NCI-H2081 treated with DMSO at 0.1 percent for 48 hours (cell line): ENCODE data around the gene PROS1.

Experiments used
- DNase-seq: peaks from one replicate; lab custom pipeline; 2025; lab: John Stamatoyannopoulos, UW

The PROS1 gene

GRCh38 chr3:93973131-93974126 lies at the start of gene PROS1:
Gene PROS1, minus strand, starts transcription at chr3:93973896. Its CDS starts 147 bp downstream, at chr3:93973749.
- DNase-seq, result no peak

- no peak for DNase-seq
Measured at GRCh38 chr3:94020293-94020692, 46.6 kb upstream of the PROS1 start.

DNA sequence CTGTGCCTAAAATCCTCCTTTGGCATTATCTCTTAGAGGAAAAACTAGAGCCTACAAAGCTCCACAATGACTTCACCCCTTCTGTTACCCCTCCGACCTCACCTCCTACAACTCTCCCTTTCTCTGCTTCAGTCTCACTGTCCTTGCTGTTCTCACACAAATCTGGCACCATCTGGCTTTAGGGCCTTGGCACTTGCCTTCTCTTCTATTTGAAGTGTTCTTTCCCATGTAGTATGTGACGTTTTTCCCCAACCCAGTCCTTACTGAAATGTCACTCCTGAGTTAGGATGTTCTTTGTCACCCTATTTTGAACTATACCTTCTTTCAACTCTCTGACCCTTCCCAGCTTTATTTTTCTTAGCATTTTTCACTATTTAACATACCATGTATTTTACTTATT lies 46.0 kb upstream of the PROS1 start:
- no peak for DNase-seq

- DNase-seq, result no peak
Measured at GRCh38 chr3:94015025-94015424, 41.3 kb upstream of the PROS1 start.

DNA sequence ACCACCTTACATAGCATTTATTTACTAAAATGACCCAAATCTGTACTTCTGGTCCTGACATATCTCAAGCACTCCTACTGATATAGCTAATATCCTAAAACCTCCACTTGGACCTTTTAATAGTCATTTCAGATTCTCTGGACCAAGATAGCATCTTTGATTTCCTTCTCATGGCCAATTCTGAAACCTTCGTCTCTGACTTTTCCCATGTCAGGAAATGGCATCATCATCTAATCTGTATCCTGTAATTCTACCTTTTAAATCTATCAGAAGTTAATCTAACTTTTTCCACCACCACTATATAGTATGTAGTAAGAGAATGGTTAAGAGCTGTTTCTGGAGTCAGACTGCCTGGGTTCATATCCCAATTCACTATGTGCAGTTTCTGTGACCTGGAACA lies 38.5 kb upstream of the PROS1 start:
- DNase-seq, result no peak

DNA sequence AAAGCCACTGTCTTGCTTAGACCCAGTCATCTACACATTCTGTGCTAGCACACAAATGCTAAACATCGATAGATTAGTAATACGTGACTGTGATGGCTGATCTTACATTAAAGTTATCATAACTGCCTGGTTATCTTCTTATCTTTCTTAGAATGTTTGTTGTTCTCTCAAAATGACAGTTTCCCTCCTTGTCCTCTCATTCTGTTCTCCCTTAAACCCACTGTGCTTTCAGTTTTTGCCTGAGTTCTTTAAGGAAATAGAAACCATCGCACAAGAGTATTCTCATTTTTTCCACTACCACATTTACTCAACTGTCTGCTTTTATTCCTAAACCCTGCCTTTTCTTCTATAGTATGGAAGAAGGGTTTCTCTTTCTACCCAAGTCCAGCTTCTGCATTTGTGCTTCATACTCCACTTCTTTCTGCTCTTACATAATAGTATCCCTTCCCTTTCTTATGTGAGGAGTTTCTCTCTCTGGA lies 37.6 kb upstream of the PROS1 start:
- DNase-seq, result no peak

DNA sequence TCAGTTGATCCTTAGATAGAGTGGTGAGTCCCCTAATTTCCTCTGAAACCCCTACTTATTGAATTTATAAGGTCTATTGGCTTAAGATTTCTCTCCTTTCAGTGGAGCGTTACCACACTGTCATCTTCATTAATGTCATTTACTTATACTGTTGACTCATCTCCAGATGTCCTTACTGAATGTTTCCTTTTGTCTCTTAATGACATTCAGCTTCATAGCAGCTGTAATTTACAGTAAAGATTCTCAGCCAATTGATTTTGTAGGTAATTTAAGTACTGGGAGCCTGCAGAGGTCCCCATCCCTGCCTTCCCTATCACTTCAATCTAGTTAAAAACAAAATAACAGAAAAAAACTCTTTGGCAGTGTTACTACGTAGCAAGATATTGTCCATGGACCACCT lies 35.9 kb upstream of the PROS1 start:
- no peak for DNase-seq

GRCh38 chr3:94008253-94008652 lies 34.6 kb upstream of the PROS1 start:
- no peak for DNase-seq

DNA sequence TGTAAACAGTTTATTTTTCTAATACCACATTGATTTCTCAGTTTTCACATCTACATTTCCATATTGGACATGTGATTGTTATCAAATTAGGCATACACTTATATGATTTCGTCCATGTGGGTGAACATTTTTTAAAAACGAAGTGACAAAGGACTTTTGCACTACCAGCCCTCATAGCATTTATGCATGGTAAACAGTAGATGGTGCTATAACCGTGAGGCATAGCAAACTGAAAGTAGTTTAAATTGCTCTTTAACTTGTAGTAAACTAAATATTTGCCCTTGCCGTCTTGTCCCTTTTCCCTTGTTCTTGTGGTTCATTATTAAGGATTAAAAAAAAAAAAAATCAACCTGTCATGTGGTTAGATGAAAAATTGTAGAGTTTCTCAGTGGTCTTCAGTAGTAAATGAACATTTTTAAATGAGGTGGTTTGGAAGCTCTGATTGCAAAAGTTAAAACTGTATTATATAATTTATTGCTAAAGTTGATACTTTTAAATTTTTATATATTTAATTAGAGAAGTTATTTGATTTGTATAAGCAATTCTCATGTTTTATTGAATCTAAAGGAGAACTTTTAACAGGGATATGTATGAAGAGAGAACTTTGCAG lies 30.7 kb upstream of the PROS1 start:
- no peak for DNase-seq

- DNase-seq, result no peak
Measured at GRCh38 chr3:94001827-94002495, 28.3 kb upstream of the PROS1 start.

DNA sequence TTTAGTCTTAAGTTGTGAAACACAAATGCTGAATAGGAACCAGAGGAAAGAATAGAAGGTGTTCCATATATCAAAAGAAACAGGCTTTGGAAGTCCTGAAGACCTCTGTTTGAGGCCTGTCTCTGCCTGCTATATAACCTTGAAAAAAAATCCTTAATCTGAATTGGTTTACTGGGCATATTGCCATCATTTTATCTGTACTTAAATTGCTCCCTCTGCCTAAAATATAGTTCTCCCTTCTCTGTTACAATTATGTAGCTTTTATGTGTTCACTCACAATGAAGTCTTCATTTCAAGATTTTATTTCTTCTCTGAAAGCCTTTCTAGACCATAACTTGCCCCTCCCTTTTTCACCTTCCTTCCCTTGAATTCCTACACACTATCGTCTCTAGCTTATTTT lies 27.5 kb upstream of the PROS1 start:
- DNase-seq, result no peak

GRCh38 chr3:93994056-93994455 lies 20.4 kb upstream of the PROS1 start:
- DNase-seq, result no peak

GRCh38 chr3:93992207-93992606 lies 18.5 kb upstream of the PROS1 start:
- DNase-seq, result no peak

GRCh38 chr3:93991631-93992030 lies 17.9 kb upstream of the PROS1 start:
- DNase-seq, result no peak

- DNase-seq, result no peak
Measured at GRCh38 chr3:93989241-93989640, 15.5 kb upstream of the PROS1 start.

- DNase-seq, result no peak
Measured at GRCh38 chr3:93988764-93989163, 15.1 kb upstream of the PROS1 start.

DNA sequence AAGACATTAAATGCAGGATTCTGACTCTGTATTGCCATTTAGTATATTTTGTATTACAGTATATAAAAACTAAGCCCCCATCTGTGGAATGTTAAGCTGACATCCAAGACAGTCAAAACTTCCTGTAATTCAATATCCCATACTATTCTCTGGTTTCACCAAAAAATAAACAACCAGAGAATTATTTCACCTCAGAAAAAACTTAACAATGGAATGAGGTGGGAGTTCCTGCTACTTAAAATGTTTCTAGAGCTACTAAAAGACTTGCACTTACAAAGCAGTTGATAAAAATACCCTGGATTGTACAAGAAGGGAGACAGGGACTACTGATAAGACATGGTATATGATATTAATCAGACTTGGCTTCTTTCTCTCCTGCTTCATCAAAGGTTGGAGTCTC lies 14.6 kb upstream of the PROS1 start:
- no peak for DNase-seq

DNA sequence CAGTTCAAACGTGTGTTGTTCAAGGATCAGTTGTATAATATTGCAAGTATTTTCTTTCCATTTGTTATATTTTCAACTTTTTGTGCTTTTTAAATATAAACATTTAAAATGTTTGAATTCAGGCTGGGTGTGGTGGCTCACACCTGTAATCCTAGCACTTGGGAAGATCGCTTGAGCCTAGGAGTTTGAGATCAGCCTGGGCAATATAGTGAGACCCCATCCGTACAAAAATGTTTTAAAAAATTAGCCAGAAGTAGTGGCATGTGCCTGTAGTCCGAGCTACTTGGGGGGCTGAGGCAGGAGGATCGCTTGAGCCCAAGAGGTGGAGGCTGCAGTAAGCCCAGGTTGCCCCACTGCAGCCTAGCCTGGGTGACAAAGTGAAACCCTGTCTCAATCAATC lies 10.9 kb upstream of the PROS1 start:
- DNase-seq, result no peak

- no peak for DNase-seq
Measured at GRCh38 chr3:93983408-93983807, 9.7 kb upstream of the PROS1 start.

DNA sequence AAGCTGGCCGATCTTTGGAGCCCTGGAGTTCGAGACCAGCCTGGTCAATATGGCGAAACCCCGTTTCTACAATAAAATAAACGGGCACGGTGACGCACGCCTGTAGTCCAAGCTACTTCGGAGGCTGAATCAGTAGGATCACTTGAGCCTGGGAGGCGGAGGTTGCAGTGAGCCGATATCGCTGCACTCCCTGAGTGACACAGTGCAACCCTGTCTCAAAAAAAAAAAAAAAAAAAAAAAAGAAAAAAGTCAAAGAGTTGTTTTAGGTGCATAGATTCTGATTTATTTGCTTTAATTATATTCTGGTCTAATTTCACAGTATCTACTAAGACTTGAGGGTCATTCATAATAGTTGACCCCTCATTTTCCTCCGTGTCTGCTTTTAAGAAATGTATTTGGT lies 8.0 kb upstream of the PROS1 start:
- DNase-seq, result no peak

DNA sequence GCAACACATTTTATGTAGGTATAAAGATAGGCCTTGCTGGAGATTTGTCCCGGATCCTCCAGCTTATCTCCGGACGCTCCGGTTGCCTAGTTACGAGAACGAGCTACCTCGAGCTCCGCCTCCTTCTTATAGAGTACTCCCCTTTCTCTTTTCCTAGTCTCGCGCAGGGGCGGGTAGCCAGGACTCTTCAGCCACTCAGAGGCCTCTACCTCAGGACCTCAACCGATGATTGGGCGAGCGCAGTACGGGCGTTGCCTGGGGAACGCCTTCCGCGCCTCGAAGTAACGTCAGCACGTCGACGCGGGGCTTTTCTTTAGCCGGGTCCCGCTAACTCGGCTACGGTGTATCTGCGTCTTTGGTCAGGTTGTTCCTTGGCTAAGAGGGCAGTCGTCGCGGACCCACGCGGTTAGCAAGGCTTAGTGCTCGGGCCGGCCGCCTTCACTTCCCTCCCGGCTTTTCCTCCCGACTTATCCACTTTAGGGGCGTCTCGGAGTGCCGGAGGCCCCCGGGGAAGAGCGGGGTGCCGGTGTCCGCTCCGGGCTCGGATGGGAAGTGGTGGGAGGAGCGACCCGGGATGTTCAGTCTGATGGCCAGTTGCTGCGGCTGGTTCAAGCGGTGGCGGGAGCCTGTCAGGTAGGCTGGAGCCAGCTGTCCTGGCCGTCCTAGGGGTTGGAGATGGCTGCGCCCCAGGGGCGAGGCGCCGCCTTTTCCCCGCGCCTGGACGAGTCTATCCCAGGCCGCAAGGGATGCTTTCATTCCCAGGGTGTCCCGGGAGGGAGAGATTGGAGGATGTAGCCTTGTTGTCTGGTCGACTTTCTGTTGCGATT lies 6.4 kb upstream of the PROS1 start, which contains the start of gene ARL13B:
Gene ARL13B, plus strand, starts transcription at position 306 of the 827 bp plus-strand sequence. Its CDS starts 269 bp downstream, at position 575.
- DNase-seq, result peak; percentile 97

DNA sequence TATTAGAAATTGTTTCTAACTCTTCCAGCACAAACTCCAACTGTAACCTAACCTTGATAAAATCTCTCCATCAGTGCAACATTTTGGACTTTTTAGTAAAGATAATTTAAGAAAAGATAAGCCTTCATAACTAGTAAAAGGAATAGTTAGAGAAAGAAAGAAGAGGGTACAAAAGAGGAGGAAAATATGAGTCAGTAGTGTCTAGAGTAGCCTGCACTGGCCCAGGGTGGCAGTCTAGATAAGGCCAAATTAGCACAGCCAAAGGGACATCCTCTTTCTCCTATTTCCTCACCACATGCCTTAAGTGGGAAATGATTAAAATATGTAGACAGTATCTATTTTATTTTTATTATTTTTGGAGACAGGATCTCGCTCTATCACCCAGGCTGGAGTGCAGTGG lies 3.7 kb downstream of the PROS1 start:
- no peak for DNase-seq
